Activated CD4-positive, alpha-beta memory T cell treated with anti-CD3 and anti-CD28 coated beads, Interleukin-2, amount 10 ng/mL, durations not matched to agents 7 days and 5 days (primary cell): ENCODE data around the gene TBCD. TPM values are rescaled to one million over a fixed set of nuclear protein-coding genes. Genes with fewer than 3 reads are reported as not detected.

ENCODE experiments used
- CTCF ChIA-PET: fragments of 350-600 bp; sonication (Branson Sonifier 250); formaldehyde crosslinking; loops from one replicate; lab custom pipeline; 2021; ENCODE audit warnings: antibody characterized with exemption, inconsistent platforms; lab: Charles Lee
- POLR2A ChIA-PET: fragments of 350-600 bp; sonication (Branson Sonifier 250); formaldehyde crosslinking; loops from one replicate; lab custom pipeline; 2021; ENCODE audit warnings: antibody characterized with exemption; lab: Charles Lee
- DNase-seq: peaks from one replicate; pipeline ENCODE4 v3.0.0-alpha.2; 2020
- H3K27ac Mint-ChIP-seq: one replicate; pipeline ENCODE4 v1.8.0; 2021; ENCODE audit warnings: mild to moderate bottlenecking, mixed read lengths
- H3K27me3 Mint-ChIP-seq: one replicate; pipeline ENCODE4 v1.8.0; 2021; ENCODE audit warnings: mixed read lengths
- H3K36me3 Mint-ChIP-seq: one replicate; pipeline ENCODE4 v1.8.0; 2021; ENCODE audit warnings: low read depth, mixed read lengths
- H3K4me1 Mint-ChIP-seq: one replicate; pipeline ENCODE4 v1.8.0; 2021; ENCODE audit warnings: mixed read lengths
- H3K4me3 Mint-ChIP-seq: one replicate; pipeline ENCODE4 v1.8.0; 2021; ENCODE audit warnings: mild to moderate bottlenecking, mixed read lengths
- H3K9me3 Mint-ChIP-seq: one replicate; pipeline ENCODE4 v1.8.0; 2021; ENCODE audit warnings: mixed read lengths
- total RNA-seq, 2 experiments: library from RNA; stranded (reverse); gene quantifications; one replicate each; pipeline ENCODE4 v1.2.3, GENCODE V29; 2021

TBCD gene
- total RNA-seq, 2 experiments from 2014 or later = 133 to 135 TPM

- no peak for DNase-seq
- Mint-ChIP-seq H3K27ac (no peak overlapping the region), H3K4me3 (no peak overlapping the region), H3K36me3 (no peaks in the 10 kb centered on the region), H3K27me3 (no peaks in the 10 kb centered on the region), H3K4me1 (peaks cover 5% of the 10 kb centered on the region), H3K9me3 (no peaks in the 10 kb centered on the region)
- ChIA-PET CTCF (no interaction called here), POLR2A (no interaction called here)
Observed at GRCh38 chr17:82840431-82840831, 88.6 kb downstream of the TBCD start.

DNA sequence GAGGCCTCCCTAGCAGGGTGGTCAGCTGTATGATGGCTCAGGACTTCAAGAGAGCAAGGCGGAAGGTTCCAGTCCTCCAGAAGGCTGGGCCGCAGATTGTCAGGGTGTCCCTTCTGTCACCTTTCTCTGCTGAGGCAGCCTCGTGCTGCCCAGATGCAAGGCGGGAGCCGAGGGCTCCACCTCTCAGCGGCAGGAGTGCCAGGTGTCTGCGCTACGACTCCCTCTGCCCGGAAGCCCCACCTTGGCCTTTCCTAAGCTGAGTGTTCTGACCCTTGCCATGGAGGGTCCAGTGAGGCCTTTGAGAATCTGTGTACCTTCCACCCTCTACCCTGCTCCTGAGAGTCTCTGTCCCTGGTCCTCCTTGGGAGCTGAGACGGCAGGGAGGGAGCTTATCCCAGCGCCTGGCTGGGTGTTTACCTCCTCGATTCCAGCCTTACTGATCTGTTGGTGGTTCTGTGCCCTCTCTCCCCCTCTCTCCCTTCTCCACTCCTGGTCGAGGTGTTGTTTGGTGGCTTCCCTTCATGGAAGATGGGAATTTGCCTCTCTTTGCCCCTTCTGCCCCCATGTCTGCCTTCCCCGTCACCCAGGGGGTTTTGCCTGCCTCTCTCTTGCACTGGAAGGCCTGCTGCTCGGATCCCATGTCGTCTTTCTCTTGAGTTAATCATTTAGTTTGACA is 90.2 kb downstream of the TBCD start:
- CTCF ChIA-PET = no interaction called here
- peaks cover 5% of the 10 kb centered on the region for H3K4me1 Mint-ChIP-seq
- no peaks in the 10 kb centered on the region for H3K9me3 Mint-ChIP-seq
- H3K4me3 Mint-ChIP-seq = no peak overlapping the region
- H3K27me3 Mint-ChIP-seq = no peaks in the 10 kb centered on the region
- POLR2A ChIA-PET = no interaction called here
- no peak for DNase-seq
- H3K27ac Mint-ChIP-seq = no peak overlapping the region
- no peaks in the 10 kb centered on the region for H3K36me3 Mint-ChIP-seq

DNA sequence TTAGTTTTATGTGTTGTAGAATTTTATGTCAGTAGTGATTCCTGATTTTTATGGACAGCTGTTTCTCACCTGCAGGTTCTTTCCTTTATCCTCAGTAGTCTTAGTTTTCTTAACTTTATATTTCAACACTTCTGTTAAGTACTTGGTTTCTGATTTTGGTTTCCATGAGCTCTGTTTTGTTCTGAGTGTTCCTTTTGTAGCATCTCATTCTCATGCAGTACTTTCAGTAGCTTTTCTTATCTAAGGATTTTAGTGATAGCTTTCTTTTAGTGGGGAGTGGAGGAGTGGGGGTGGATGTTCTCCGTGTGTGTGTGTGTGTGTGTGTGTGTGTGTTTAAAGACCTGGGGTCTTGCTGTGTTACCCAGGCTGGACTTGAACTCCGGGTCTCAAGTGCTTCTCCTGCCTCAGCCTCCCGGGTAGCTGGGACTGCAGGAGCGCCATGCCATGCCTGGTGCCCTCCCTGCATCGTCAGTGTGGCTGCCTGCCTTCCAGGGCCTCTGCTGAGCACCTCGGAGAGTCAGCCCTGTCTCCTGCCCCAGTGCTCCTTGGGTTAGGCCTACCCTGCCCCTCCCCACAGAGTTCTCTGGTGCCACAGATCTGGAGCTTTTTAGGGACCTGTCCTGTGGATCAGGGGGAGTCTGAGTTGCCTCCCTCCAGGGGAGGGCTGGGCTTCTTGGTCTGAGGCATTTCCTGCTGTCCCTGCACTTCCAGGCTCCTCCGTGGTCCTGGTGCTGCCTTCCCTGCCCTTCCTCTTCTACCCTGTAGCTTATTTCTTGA is 92.2 kb downstream of the TBCD start:
- H3K27me3 Mint-ChIP-seq = no peaks in the 10 kb centered on the region
- no peaks in the 10 kb centered on the region for H3K36me3 Mint-ChIP-seq
- H3K4me3 Mint-ChIP-seq = no peak overlapping the region
- H3K27ac Mint-ChIP-seq = no peak overlapping the region
- H3K9me3 Mint-ChIP-seq = no peaks in the 10 kb centered on the region
- no peak for DNase-seq
- peaks cover 10% of the 10 kb centered on the region for H3K4me1 Mint-ChIP-seq
- CTCF ChIA-PET = interaction anchor here (1.4 kb wide), 1 partner anchor 62 kb away, joined by 3 read pairs; no protein-coding TSS in a partner anchor
- POLR2A ChIA-PET = interaction anchor here (0.6 to 1.2 kb wide), 2 partner anchors 20 to 39 kb away, joined by 4 to 5 read pairs; no protein-coding TSS in a partner anchor

GRCh38 chr17:82844796-82845162 is 92.9 kb downstream of the TBCD start:
- no peak for DNase-seq
- Mint-ChIP-seq H3K9me3 (no peaks in the 10 kb centered on the region), H3K36me3 (peaks cover 3% of the 10 kb centered on the region), H3K4me3 (no peak overlapping the region), H3K27ac (no peak overlapping the region), H3K4me1 (peaks cover 14% of the 10 kb centered on the region), H3K27me3 (no peaks in the 10 kb centered on the region)
- POLR2A ChIA-PET = interaction anchor here (1.2 kb wide), 1 partner anchor 38 kb away, joined by 4 read pairs; no protein-coding TSS in a partner anchor
- CTCF ChIA-PET = interaction anchor here (1.4 kb wide), 1 partner anchor 63 kb away, joined by 3 read pairs; no protein-coding TSS in a partner anchor

- H3K9me3 Mint-ChIP-seq = no peaks in the 10 kb centered on the region
- no peaks in the 10 kb centered on the region for H3K27me3 Mint-ChIP-seq
- no peak overlapping the region for H3K4me3 Mint-ChIP-seq
- no peak for DNase-seq
- POLR2A ChIA-PET = no interaction called here
- CTCF ChIA-PET = interaction anchor here (1.4 kb wide), 1 partner anchor 63 kb away, joined by 3 read pairs; no protein-coding TSS in a partner anchor
- no peak overlapping the region for H3K27ac Mint-ChIP-seq
- peaks cover 14% of the 10 kb centered on the region for H3K4me1 Mint-ChIP-seq
- H3K36me3 Mint-ChIP-seq = peaks cover 3% of the 10 kb centered on the region
Observed at GRCh38 chr17:82845163-82845807, 93.4 kb downstream of the TBCD start.

DNA sequence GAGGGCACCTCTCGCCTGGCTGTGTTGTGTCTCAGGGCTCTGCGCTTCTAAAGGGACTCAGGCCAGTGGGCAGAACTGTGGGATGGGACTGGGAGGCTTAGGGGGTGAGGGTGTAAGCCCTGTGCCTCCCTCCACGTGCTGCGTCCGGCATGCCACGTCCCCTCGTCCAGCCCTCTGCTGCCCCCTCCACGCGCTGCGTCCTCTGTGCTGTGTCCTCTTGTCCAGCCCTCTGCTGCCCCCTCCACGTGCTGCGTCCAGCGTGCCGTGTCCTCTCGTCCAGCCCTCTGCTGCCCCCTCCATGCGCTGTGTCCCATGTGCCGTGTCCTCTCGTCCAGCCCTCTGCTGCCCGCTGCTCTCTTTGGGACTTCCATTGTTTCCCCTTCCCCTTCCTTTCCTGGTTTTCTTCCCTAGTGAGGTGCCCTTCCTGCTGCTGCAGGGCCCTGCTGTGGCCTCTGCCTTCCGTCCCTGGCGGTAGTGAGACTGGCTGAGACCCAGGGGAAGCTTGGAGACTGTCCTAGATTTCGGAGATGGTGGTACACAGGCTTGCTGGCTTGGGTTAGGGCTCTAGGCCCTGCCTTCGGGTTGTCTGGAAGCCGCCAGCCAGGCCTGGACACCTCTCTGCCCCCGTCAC is 94.3 kb downstream of the TBCD start:
- Mint-ChIP-seq H3K4me1 (peaks cover 14% of the 10 kb centered on the region), H3K27me3 (no peaks in the 10 kb centered on the region), H3K9me3 (no peaks in the 10 kb centered on the region), H3K36me3 (peaks cover 5% of the 10 kb centered on the region), H3K4me3 (no peak overlapping the region), H3K27ac (no peak overlapping the region)
- no peak for DNase-seq
- POLR2A ChIA-PET = no interaction called here
- CTCF ChIA-PET = no interaction called here

DNA sequence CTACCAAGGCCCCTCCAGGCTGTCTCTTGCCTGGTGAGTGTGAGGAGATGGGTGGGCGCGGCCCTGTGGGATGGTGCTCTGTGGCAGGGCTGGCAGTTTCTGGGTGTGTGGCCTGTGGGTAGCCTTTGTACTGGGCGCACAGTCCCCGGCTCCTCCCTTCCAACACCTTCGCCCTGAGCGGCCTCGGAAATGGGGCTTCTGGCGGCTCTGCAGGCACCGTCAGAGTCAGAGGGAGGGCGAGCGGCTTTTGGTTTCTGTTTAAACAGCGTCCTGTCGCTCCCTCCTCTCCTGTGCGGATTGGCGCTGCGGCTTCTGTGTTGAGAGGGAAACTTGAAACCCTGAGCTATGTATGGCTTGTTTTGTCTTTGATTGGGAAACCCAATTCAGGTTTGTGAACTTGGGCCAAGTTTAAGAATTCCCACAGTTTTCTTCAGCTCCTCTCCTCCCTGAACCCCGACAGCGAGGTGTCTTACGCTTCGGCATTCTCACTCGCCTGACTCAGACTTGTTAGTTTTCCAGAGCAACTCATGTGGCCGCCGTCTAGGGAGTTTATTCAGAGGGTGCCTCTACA is 96.2 kb downstream of the TBCD start:
- H3K9me3 Mint-ChIP-seq = no peaks in the 10 kb centered on the region
- peak overlapping the region; percentile 50 for H3K4me3 Mint-ChIP-seq
- DNase-seq = peak; percentile 62
- peak overlapping the region; percentile 31 for H3K27ac Mint-ChIP-seq
- ChIA-PET CTCF (no interaction called here), POLR2A (no interaction called here)
- no peaks in the 10 kb centered on the region for H3K27me3 Mint-ChIP-seq
- H3K4me1 Mint-ChIP-seq = peaks cover 14% of the 10 kb centered on the region
- H3K36me3 Mint-ChIP-seq = peaks cover 5% of the 10 kb centered on the region

DNA sequence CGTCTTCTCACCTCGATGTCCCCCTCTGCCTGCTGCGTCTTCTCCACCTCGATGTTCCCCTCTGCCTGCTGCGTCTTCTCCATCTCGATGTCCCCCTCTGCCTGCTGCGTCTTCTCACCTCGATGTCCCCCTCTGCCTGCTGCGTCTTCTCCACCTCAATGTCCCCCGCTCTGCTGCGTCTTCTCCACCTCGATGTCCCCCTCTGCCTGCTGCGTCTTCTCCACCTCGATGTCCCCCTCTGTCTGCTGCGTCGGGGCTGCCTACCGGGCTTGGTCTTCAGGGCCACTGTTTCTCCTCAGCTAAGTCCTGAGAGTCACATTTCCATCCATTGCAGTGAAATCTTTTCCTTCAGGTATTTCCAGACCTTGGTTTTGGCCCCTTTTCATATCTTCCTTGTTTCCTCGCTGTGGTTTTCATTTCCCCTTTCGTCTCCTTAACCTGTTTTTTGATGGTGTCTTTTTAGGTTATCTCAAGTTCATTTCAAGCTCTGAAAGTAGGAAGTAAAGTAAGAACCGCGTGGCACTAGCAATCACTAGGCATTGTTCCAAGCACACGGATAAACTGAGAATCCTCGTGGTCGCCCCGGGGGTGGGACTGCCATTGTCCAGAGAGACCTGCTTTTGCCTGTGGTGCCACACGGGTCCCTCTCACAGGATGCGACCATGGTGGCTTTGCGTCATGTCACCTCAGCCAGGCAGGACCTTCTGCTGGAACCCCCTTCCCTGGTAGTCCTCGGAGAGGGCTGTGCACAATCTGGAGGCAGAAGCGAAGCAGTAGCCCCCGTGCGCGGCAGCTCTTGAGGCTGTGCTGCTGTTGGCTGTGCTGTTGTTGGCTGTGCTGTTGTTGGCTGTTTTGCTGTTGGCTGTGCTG is 97.4 kb downstream of the TBCD start:
- H3K27ac Mint-ChIP-seq = no peak overlapping the region
- peaks cover 5% of the 10 kb centered on the region for H3K36me3 Mint-ChIP-seq
- H3K9me3 Mint-ChIP-seq = no peaks in the 10 kb centered on the region
- ChIA-PET POLR2A (no interaction called here), CTCF (no interaction called here)
- no peak for DNase-seq
- H3K4me3 Mint-ChIP-seq = no peak overlapping the region
- H3K27me3 Mint-ChIP-seq = no peaks in the 10 kb centered on the region
- peaks cover 12% of the 10 kb centered on the region for H3K4me1 Mint-ChIP-seq

GRCh38 chr17:82851381-82851780 is 99.5 kb downstream of the TBCD start:
- CTCF ChIA-PET = interaction anchor here (0.9 kb wide), 1 partner anchor 12 kb away, joined by 3 read pairs; no protein-coding TSS in a partner anchor
- H3K4me1 Mint-ChIP-seq = peaks cover 9% of the 10 kb centered on the region
- no peaks in the 10 kb centered on the region for H3K27me3 Mint-ChIP-seq
- H3K36me3 Mint-ChIP-seq = peaks cover 9% of the 10 kb centered on the region
- POLR2A ChIA-PET = no interaction called here
- no peaks in the 10 kb centered on the region for H3K9me3 Mint-ChIP-seq
- no peak overlapping the region for H3K27ac Mint-ChIP-seq
- DNase-seq = no peak
- no peak overlapping the region for H3K4me3 Mint-ChIP-seq

DNA sequence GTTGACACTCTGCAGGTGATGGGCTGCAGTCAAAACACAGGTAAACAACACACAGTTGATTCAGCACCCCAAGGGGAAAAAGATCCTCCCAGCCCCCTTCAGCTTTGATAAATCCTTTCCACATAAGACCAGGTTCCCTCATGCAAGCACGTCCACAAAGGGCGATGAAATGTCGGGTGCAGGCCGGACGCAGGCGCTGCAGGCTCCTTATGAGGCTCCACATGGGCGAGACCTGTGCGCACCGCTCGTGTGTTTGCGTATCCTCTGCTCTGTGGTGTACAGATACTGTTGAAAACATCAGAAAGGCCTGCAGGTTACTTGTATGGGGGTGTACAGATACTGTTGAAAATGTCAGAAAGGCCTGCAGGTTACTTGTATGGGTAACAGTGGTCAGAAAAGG is 102.4 kb downstream of the TBCD start:
- peaks cover 16% of the 10 kb centered on the region for H3K4me1 Mint-ChIP-seq
- POLR2A ChIA-PET = no interaction called here
- no peaks in the 10 kb centered on the region for H3K9me3 Mint-ChIP-seq
- peaks cover 12% of the 10 kb centered on the region for H3K36me3 Mint-ChIP-seq
- no peaks in the 10 kb centered on the region for H3K27me3 Mint-ChIP-seq
- no peak for DNase-seq
- CTCF ChIA-PET = interaction anchor here (1.2 kb wide), 1 partner anchor 9 kb away, joined by 5 read pairs; no protein-coding TSS in a partner anchor
- no peak overlapping the region for H3K4me3 Mint-ChIP-seq
- H3K27ac Mint-ChIP-seq = no peak overlapping the region

- ChIA-PET CTCF (interaction anchor here (1.1 kb wide), 1 partner anchor 74 kb away, joined by 3 read pairs; no protein-coding TSS in a partner anchor), POLR2A (no interaction called here)
- Mint-ChIP-seq H3K9me3 (no peaks in the 10 kb centered on the region), H3K27me3 (no peaks in the 10 kb centered on the region), H3K36me3 (peaks cover 11% of the 10 kb centered on the region), H3K4me1 (peaks cover 34% of the 10 kb centered on the region), H3K4me3 (no peak overlapping the region), H3K27ac (no peak overlapping the region)
- no peak for DNase-seq
Observed at GRCh38 chr17:82856361-82856760, 104.5 kb downstream of the TBCD start.
